GM15510 (cell line): Measurements from ENCODE around the gene SORCS2.

Experiments
- POLR2A ChIP-seq: IDR thresholded peaks from 3 replicates; pipeline ENCODE4 v1.6.1; 2011; ENCODE audit warnings: borderline replicate concordance; ENCODE audit not compliant: insufficient read length; ENCODE audit errors: extremely low read depth

SORCS2 gene

GRCh38 chr4:7244331-7244665 lies 52.0 kb downstream of the SORCS2 start:
- no peak for TF ChIP-seq POLR2A

DNA sequence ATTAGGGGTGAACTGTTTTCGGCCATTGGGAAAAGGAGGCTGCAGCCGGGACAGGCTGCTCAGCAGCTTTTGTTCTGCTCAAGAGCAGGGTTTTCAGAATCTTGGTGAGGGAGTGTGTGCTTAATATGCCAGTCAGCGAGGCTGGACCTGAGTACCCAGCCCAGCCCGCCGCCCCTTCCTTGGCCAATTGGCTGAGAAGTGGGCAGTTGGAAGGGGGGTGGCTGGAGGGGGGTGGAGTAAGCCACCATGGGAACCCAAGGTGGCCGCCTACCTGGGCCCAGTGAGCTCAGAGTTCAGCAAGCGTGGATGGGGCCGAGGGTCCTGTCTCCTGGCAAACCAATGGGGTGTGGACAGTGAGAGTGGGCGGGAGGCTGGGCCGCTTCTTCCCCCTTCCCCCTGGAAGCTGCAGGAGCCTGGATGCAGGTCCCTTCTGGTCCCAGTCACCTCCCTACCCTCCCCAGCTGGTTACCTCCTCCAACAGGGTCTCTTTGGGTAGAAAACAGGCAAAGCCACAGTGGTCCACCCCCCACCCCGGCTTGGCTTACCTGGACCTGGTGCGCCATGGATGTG lies 52.5 kb downstream of the SORCS2 start:
- TF ChIP-seq POLR2A: no peak

- TF ChIP-seq POLR2A: no peak
Observed at GRCh38 chr4:7247521-7247920, 55.2 kb downstream of the SORCS2 start.

DNA sequence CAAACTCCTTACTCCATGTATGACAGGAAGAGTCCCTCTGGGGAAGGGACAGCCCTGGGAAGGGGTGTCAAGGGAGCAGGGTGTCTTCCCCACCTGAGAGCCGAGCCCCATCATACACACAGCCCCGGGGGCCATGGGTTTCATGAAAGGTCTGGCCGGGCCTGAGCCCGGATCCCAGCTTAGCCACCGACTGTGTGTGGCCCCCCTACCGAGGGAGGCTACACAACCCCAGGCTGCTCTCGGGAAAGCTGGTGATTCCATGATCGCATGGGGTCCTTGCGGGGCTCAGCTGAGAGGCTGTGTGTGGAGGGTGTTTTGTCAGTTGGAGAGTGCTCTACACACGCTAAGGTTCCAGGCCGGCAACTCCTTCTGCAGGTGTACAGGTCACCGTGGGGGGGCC lies 55.6 kb downstream of the SORCS2 start:
- TF ChIP-seq POLR2A: no peak

- TF ChIP-seq POLR2A: no peak
Observed at GRCh38 chr4:7248857-7249256, 56.5 kb downstream of the SORCS2 start.

GRCh38 chr4:7251321-7251720 lies 59.0 kb downstream of the SORCS2 start:
- no peak for TF ChIP-seq POLR2A

GRCh38 chr4:7252051-7252450 lies 59.7 kb downstream of the SORCS2 start:
- no peak for TF ChIP-seq POLR2A

- TF ChIP-seq POLR2A: no peak
Observed at GRCh38 chr4:7252510-7253340, 60.4 kb downstream of the SORCS2 start.

- no peak for TF ChIP-seq POLR2A
Observed at GRCh38 chr4:7253341-7253700, 61.0 kb downstream of the SORCS2 start.

- no peak for TF ChIP-seq POLR2A
Observed at GRCh38 chr4:7253837-7254236, 61.5 kb downstream of the SORCS2 start.

DNA sequence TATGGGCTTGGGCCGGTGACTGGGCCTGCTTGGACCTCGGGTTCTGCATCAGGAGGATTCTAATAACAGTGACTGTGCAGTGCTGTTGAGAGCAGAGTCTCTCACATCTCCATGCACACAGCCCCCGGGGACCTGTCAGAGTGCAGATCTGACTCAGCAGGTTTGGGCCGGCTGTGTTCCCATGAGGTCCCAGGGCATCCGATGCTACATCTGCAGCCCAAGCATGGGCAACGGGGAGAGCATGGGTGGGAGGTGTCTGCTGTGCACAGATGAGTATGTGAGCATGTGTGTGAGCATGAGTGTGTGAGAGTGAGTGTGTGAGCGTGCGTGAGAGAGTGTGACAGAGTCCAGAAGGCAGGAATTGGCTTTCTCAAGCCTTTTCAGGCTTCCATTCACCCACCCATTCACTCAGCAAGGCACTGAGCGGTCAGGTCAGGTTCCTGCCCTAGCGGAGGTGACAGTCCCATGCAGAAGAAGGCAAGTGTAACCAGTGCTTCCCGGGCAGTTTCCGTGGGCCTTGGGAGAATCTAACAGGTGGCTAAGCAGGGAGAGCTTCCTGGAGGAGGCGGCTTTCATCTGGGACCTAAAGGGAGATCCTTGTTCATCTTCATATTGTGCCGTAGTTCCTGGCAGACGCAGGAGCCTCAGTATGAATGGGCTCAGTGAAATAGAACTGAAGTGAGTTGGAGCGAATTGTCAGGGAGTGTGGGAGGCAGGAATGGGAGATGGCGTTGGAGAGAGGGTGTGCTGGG lies 62.6 kb downstream of the SORCS2 start:
- no peak for TF ChIP-seq POLR2A

DNA sequence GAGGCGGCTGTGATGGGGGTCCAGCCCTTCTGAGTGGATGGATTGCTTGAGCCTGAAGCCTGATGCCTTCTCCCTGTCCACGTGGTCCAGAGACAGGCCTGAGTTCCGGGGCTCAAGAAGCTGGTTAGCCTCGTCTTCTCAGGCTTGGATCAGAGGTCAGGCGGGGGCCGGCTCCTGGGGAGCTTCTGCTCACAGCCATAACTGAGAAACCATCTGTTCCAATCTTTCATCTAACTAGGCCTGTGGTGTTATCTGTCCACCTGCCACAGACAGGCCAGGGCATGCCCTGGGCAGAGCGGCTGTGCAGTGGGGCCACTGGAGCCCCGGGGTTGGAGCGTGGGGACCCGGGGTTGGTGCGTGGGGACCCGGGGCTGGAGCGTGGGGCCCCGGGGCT lies 63.1 kb downstream of the SORCS2 start:
- TF ChIP-seq POLR2A: no peak

GRCh38 chr4:7255996-7256395 lies 63.7 kb downstream of the SORCS2 start:
- no peak for TF ChIP-seq POLR2A

GRCh38 chr4:7256984-7257810 lies 64.9 kb downstream of the SORCS2 start:
- TF ChIP-seq POLR2A: no peak

GRCh38 chr4:7259039-7259438 lies 66.7 kb downstream of the SORCS2 start:
- TF ChIP-seq POLR2A: no peak
